OCI-LY1 (cell line): ENCODE data around the gene IRS2.

Experiments used
- H2AFZ ChIP-seq: fragments of 200-600 bp; sonication (generic), shearing (Covaris generic); 2 replicates; pipeline ENCODE4 v1.6.0; 2014; ENCODE audit warnings: antibody characterized with exemption, mild to moderate bottlenecking, low read length
- H3F3A ChIP-seq: fragments of 200-600 bp; sonication (generic), shearing (Covaris generic); 2 replicates; pipeline ENCODE4 v1.6.0; 2014; ENCODE audit warnings: mild to moderate bottlenecking, antibody characterized with exemption, low read length, moderate library complexity; ENCODE audit not compliant: insufficient read depth
- H3K27ac ChIP-seq: fragments of 200-600 bp; sonication (generic); 2 replicates; pipeline ENCODE4 v1.5.1; 2014; ENCODE audit warnings: low read length, mixed run types, mild to moderate bottlenecking, low read depth; ENCODE audit not compliant: poor library complexity, severe bottlenecking
- H3K27me3 ChIP-seq: fragments of 200-600 bp; sonication (generic); 2 replicates; pipeline ENCODE4 v1.6.0; 2014; ENCODE audit warnings: antibody characterized with exemption, mild to moderate bottlenecking, low read length, moderate library complexity; ENCODE audit not compliant: insufficient read depth
- H3K36me3 ChIP-seq: fragments of 200-600 bp; sonication (generic); 2 replicates; pipeline ENCODE4 v1.6.1; 2014; ENCODE audit warnings: mild to moderate bottlenecking, antibody characterized with exemption, low read length, moderate library complexity, mixed read lengths; ENCODE audit not compliant: insufficient read depth
- H3K4me1 ChIP-seq: fragments of 200-600 bp; sonication (generic); 2 replicates; pipeline ENCODE4 v1.5.1; 2014; ENCODE audit warnings: mild to moderate bottlenecking, low read length, moderate library complexity; ENCODE audit not compliant: insufficient read depth, severe bottlenecking
- H3K4me2 ChIP-seq: fragments of 200-600 bp; sonication (generic), shearing (Covaris generic); 2 replicates; pipeline ENCODE4 v1.6.1; 2014; ENCODE audit warnings: low read length
- H3K4me3 ChIP-seq: fragments of 200-600 bp; sonication (generic); 2 replicates; pipeline ENCODE4 v1.5.1; 2014; ENCODE audit warnings: low read length, low read depth, mild to moderate bottlenecking, mixed read lengths; ENCODE audit not compliant: poor library complexity, severe bottlenecking
- H3K79me2 ChIP-seq: fragments of 200-600 bp; shearing (Covaris generic); 2 replicates; pipeline ENCODE4 v1.6.1; 2016; ENCODE audit warnings: mixed run types, low read length, mixed read lengths; ENCODE audit not compliant: insufficient read depth
- H3K9ac ChIP-seq: fragments of 200-600 bp; sonication (generic), shearing (Covaris generic); 2 replicates; pipeline ENCODE4 v1.6.1; 2014; ENCODE audit warnings: mild to moderate bottlenecking, low read length, mixed read lengths
- H3K9me2 ChIP-seq: fragments of 200-600 bp; sonication (generic), shearing (Covaris generic); 2 replicates; pipeline ENCODE4 v1.6.1; 2014; ENCODE audit warnings: low read depth, mild to moderate bottlenecking, low read length, mixed read lengths
- H3K9me3 ChIP-seq: fragments of 200-600 bp; shearing (Covaris generic); 2 replicates; pipeline ENCODE4 v1.6.1; 2014; ENCODE audit warnings: low read length, mixed read lengths
- H4K20me1 ChIP-seq: fragments of 200-600 bp; sonication (generic), shearing (Covaris generic); 2 replicates; pipeline ENCODE4 v1.6.0; 2016; ENCODE audit warnings: mild to moderate bottlenecking, low read length; ENCODE audit not compliant: insufficient read depth
- CTCF ChIP-seq: fragments of 200-600 bp; sonication (generic), shearing (Covaris generic); IDR thresholded peaks from 2 replicates; pipeline ENCODE4 v1.5.1; 2017; ENCODE audit warnings: mild to moderate bottlenecking, antibody characterized with exemption, low read length, moderate library complexity, mixed read lengths
- EZH2 ChIP-seq: fragments of 200-600 bp; sonication (generic), shearing (Covaris generic); IDR thresholded peaks from 2 replicates; pipeline ENCODE4 v1.8.0; 2017; ENCODE audit warnings: borderline replicate concordance, mixed run types, mild to moderate bottlenecking, antibody characterized with exemption, low read length, moderate library complexity, mixed read lengths

Gene IRS2

GRCh38 chr13:109740121-109740520, 46.3 kb downstream of the IRS2 start:
- Histone ChIP-seq H2AFZ (no peak overlapping the region), H3K27ac (no peak overlapping the region), H3K27me3 (peaks cover 8% of the 10 kb centered on the region), H3F3A (no peaks in the 10 kb centered on the region), H3K9me3 (no peaks in the 10 kb centered on the region), H3K36me3 (no peaks in the 10 kb centered on the region), H4K20me1 (no peaks in the 10 kb centered on the region), H3K4me3 (no peak overlapping the region), H3K4me1 (no peaks in the 10 kb centered on the region), H3K79me2 (no peaks in the 10 kb centered on the region), H3K9me2 (no peaks in the 10 kb centered on the region), H3K9ac (no peak overlapping the region), H3K4me2 (no peak overlapping the region)
- TF ChIP-seq CTCF (no peak), EZH2 (no peak)

- Histone ChIP-seq H3K36me3 (no peaks in the 10 kb centered on the region), H3F3A (no peaks in the 10 kb centered on the region), H3K4me3 (no peak overlapping the region), H3K9me2 (no peaks in the 10 kb centered on the region), H2AFZ (no peak overlapping the region), H3K9ac (no peak overlapping the region), H3K27ac (no peak overlapping the region), H3K4me1 (no peaks in the 10 kb centered on the region), H3K79me2 (no peaks in the 10 kb centered on the region), H3K9me3 (no peaks in the 10 kb centered on the region), H4K20me1 (no peaks in the 10 kb centered on the region), H3K4me2 (no peak overlapping the region), H3K27me3 (peaks cover 6% of the 10 kb centered on the region)
- TF ChIP-seq EZH2 (no peak), CTCF (no peak)
Measured at GRCh38 chr13:109738298-109738746, 48.1 kb downstream of the IRS2 start.

- Histone ChIP-seq H3K4me1 (no peaks in the 10 kb centered on the region), H3K79me2 (no peaks in the 10 kb centered on the region), H2AFZ (no peak overlapping the region), H3K27me3 (peaks cover 4% of the 10 kb centered on the region; the same call in 1 of the 2 replicates), H3K27ac (no peak overlapping the region), H3F3A (no peaks in the 10 kb centered on the region), H3K36me3 (no peaks in the 10 kb centered on the region), H4K20me1 (no peaks in the 10 kb centered on the region), H3K9me3 (no peaks in the 10 kb centered on the region), H3K9me2 (no peaks in the 10 kb centered on the region), H3K4me2 (no peak overlapping the region), H3K4me3 (no peak overlapping the region), H3K9ac (no peak overlapping the region)
- TF ChIP-seq EZH2 (no peak), CTCF (no peak)
Measured at GRCh38 chr13:109737606-109738005, 48.8 kb downstream of the IRS2 start.
